ENCODE measurements around the gene EEPD1.

DNA sequence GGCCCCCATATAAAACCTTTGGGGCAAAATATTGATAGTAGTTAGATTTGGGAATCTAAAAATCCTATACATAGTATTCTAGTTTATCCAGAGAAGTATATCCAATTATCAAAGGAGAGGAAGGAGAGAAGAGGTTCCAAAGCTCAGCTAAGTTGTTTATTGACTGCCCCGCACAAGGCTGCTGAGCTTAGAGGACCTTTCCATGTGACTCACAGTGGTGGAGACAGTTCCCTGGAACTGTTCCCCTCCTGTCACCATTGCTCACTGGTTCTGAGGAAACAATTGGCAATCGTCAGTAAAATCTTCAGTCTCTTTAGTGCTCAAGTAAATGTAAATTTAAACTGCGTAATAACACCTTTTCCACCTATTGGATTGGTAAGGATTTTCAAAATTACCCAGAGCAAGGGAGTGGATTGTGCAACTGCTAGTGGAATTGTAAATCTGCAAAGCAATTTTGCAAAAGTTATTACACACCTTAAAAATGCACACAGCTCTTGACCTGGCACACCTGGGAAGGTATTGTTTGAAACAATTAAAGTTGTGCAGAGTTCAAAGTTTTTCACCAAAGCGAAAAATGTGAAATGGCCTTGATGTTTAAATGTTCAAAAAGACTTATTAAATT, 63.1 kb downstream of the EEPD1 start:
- no peak for TF ChIP-seq SUZ12 (IDR thresholded peaks at IDR 0.05; ENCODE audit: extremely low read depth, insufficient read depth, insufficient read length)
- no peak for TF ChIP-seq YY1 (IDR thresholded peaks at IDR 0.05; ENCODE audit: insufficient read depth, insufficient read length)
